ENCODE data around the gene TSPYL1. TPM values are rescaled to one million over a fixed set of nuclear protein-coding genes. Genes with fewer than 3 reads are reported as not detected.

Gene TSPYL1
- total RNA-seq, 1 donor from 2014 or later = 90.2 TPM

DNA sequence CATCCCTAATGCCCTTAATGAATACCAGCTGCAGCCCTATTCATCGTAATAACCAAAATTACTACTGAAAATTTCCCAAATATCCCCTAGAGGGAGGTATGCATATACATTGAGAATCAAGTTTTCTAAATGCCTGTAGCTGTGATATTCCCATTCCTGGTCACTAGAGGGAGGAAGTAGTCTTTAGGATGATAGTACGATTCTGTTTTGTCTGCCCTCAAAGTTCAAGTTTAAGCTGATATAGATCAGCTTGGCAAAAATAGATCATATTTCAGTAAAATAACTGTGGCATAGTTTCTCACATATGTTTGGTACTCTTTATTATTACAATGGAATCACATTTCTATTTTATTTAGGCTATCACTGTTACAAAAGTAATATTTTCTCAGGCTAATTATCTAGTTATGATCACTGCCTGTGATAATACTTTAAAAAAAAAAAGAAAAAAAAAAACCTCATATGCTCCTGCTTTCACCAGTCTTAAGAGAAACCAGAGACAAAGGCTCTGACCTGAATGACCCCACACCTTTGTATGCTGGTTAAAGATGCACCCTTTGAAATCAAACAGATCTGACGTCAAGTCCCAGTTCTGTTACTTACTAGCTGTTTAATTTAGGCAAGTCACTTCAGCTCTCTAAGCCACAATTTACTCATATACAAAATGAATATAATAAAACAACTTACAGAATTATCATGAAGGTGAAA is 11.0 kb downstream of the TSPYL1 start:
- H3K4me1 Mint-ChIP-seq (ENCODE audit: unreplicated experiment) = peaks cover 6% of the 10 kb centered on the region
- peaks cover 18% of the 10 kb centered on the region for H3K36me3 Mint-ChIP-seq
- no peak for DNase-seq (ENCODE audit: extremely low spot score, unreplicated experiment)
- H3K9me3 Mint-ChIP-seq = peaks cover 6% of the 10 kb centered on the region
- no peaks in the 10 kb centered on the region for H3K27me3 Mint-ChIP-seq
- no peak overlapping the region for H3K4me3 Mint-ChIP-seq
- H3K27ac Mint-ChIP-seq = no peak overlapping the region
- TF ChIP-seq, protein P1, sequence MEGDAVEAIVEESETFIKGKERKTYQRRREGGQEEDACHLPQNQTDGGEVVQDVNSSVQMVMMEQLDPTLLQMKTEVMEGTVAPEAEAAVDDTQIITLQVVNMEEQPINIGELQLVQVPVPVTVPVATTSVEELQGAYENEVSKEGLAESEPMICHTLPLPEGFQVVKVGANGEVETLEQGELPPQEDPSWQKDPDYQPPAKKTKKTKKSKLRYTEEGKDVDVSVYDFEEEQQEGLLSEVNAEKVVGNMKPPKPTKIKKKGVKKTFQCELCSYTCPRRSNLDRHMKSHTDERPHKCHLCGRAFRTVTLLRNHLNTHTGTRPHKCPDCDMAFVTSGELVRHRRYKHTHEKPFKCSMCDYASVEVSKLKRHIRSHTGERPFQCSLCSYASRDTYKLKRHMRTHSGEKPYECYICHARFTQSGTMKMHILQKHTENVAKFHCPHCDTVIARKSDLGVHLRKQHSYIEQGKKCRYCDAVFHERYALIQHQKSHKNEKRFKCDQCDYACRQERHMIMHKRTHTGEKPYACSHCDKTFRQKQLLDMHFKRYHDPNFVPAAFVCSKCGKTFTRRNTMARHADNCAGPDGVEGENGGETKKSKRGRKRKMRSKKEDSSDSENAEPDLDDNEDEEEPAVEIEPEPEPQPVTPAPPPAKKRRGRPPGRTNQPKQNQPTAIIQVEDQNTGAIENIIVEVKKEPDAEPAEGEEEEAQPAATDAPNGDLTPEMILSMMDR (conservative IDR thresholded peaks at IDR 0.05) = peak; percentile 94

DNA sequence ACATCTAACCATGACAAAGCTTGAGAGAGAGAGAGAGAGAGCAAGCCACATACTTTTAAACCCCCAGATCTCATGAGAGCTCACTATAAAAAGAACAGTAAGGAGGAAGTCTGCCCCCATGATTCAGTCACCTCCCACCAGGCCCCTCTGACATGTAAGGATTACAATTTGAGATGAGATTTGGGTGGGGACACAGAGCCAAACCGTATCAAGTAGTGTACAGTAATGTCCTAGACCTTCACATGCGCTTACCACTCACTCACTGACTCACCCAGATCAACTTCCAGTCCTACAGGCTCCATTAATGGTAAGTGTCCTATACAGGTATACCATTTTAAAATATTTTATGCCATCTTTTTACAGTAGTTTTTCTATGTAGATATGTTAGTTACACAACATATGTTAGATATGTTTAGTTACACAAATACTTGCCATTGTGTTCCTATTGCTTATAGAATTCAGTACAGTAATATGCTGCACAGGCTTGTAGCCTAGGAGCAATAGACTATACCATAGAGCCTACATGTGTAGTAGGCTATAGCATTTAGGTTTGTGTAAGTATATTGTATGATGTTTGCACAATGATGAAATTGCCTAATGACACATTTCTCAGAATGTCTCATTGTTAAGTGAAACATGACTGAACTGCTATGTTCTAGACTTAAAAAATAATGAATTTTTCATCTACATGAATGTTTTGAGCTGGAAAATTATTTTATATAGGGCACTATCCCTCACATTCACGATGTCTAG is 11.7 kb downstream of the TSPYL1 start:
- Mint-ChIP-seq H3K4me3 (no peak overlapping the region), H3K27ac (no peak overlapping the region), H3K9me3 (peaks cover 6% of the 10 kb centered on the region), H3K36me3 (peaks cover 16% of the 10 kb centered on the region), H3K4me1 (ENCODE audit: unreplicated experiment) (peaks cover 6% of the 10 kb centered on the region), H3K27me3 (no peaks in the 10 kb centered on the region)
- no peak for DNase-seq (ENCODE audit: extremely low spot score, unreplicated experiment)
- TF ChIP-seq, protein P1 (conservative IDR thresholded peaks at IDR 0.05) = no peak

DNA sequence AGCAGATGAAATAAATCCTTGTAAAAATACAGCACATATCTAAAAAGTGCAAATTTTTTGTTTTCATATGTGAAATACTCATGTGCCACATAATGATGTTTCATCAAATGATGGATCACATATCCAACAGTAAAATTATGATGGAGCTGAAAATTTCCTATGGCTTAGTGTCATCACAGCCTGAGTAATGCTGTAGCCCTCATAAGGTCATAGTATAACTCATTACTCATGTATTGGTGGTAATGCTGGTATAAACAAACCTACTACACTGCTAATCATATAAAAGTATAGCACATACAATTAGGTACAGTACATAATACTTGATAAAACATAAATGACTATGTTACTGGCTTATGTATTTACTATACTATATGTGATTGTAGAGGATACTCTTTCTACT is 12.9 kb downstream of the TSPYL1 start:
- Mint-ChIP-seq H3K4me3 (no peak overlapping the region), H3K4me1 (ENCODE audit: unreplicated experiment) (peaks cover 6% of the 10 kb centered on the region), H3K36me3 (peaks cover 28% of the 10 kb centered on the region), H3K27me3 (no peaks in the 10 kb centered on the region), H3K27ac (no peak overlapping the region), H3K9me3 (peaks cover 14% of the 10 kb centered on the region)
- TF ChIP-seq, protein P1 (conservative IDR thresholded peaks at IDR 0.05) = no peak
- DNase-seq (ENCODE audit: extremely low spot score, unreplicated experiment) = no peak

DNA sequence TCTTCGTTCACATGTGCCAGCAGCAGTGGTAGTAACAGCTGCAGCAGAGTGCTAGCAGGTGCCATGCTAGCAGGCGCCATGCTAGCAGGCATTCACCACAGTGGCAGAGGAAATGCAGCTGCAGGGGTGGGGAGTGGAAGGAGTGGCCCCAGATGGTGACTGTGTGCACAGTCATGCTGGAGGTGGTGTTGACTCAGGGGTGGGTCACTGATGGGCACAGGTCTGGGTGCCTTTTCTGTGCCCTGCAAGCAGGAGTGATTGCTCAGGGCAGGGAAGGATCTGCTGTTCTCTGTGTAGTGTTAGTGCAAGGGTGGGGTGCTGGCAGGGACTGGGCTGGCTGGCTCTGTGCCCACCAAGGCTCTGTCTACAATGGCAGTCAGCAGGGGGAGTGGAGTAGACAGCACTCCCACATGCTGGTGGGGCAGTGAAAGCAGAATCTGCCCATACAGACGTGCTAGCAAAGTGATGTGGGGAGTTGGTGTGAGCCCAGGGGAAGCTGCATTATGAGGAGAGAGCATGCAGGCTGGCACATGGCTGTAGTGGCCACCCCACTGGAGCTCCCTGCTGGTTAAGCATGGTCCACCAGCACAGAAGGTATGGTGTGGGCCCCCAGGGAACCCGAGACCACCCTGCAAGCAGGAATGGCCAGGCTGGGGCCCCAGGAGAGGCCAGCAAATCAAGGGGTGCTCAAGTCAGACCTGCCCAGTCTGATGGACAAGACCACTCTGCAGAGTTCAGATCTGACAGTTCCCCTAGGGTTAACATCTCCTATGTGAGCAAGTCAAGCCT is 14.5 kb downstream of the TSPYL1 start:
- Mint-ChIP-seq H3K9me3 (peaks cover 14% of the 10 kb centered on the region), H3K4me3 (no peak overlapping the region), H3K27me3 (no peaks in the 10 kb centered on the region), H3K36me3 (peaks cover 40% of the 10 kb centered on the region), H3K27ac (no peak overlapping the region), H3K4me1 (ENCODE audit: unreplicated experiment) (peaks cover 6% of the 10 kb centered on the region)
- TF ChIP-seq, protein P1 (conservative IDR thresholded peaks at IDR 0.05) = no peak
- DNase-seq (ENCODE audit: extremely low spot score, unreplicated experiment) = no peak

DNA sequence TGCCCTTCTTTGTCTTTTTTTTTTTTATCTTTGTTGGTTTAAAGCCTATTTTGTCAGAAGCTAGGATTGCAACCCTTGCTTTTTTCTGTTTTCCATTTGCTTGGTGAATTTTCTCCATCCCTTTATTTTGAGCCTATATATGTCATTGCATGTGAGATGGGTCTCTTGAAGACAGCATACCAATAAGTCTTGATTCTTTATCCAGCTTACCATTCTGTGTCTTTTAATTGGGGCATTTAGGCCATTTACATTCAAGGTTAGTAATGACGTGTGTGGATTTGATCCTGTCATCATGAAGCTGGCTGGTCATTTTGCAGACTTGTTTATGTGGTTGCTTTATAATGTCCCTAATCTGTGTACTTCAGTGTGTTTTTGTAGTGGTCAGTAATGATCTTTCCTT is 16.4 kb downstream of the TSPYL1 start:
- TF ChIP-seq, protein P1 (conservative IDR thresholded peaks at IDR 0.05) = no peak
- peaks cover 48% of the 10 kb centered on the region for H3K36me3 Mint-ChIP-seq

More for the DNA sequence above, 16.4 kb downstream of the TSPYL1 start:
- DNase-seq (ENCODE audit: extremely low spot score, unreplicated experiment) = no peak
- Mint-ChIP-seq H3K27ac (no peak overlapping the region), H3K9me3 (peaks cover 14% of the 10 kb centered on the region), H3K27me3 (no peaks in the 10 kb centered on the region), H3K4me1 (ENCODE audit: unreplicated experiment) (peaks cover 1% of the 10 kb centered on the region), H3K4me3 (no peak overlapping the region)
